Fibroblast of lung (primary cell): ENCODE results near the gene RASSF9. TPM values are rescaled to one million over a fixed set of nuclear protein-coding genes. Genes with fewer than 3 reads are reported as not detected.

ENCODE experiments used
- DNase-seq, 2 donors: peaks; one replicate each; pipeline versions ENCODE4 v3.0.0 to v3.0.0-alpha.2; 2010; ENCODE audit warnings: low read depth in 2 of 2
- H2AFZ ChIP-seq: 2 replicates; pipeline ENCODE4 v1.5.1; 2012; ENCODE audit warnings: low read length, control low read depth, inconsistent platforms
- H3K27ac ChIP-seq: 2 replicates; pipeline ENCODE4 v1.5.1; 2011; ENCODE audit warnings: low read length, control low read depth; ENCODE audit not compliant: insufficient read depth
- H3K27me3 ChIP-seq: 2 replicates; pipeline ENCODE4 v1.5.1; 2011; ENCODE audit warnings: mild to moderate bottlenecking, low read length; ENCODE audit not compliant: control insufficient read depth, insufficient read depth
- H3K36me3 ChIP-seq: 2 replicates; pipeline ENCODE4 v1.5.1; 2011; ENCODE audit warnings: low read length; ENCODE audit not compliant: control insufficient read depth, insufficient read depth
- H3K4me1 ChIP-seq: 2 replicates; pipeline ENCODE4 v1.5.1; 2011; ENCODE audit warnings: low read length; ENCODE audit not compliant: control insufficient read depth, insufficient read depth; ENCODE audit errors: extremely low read depth
- H3K4me2 ChIP-seq: 2 replicates; pipeline ENCODE4 v1.5.1; 2011; ENCODE audit warnings: low read length, control low read depth; ENCODE audit not compliant: insufficient read depth; ENCODE audit errors: extremely low read depth
- H3K4me3 ChIP-seq, 4 experiments: fragments of 200-600 bp in 1 of 4; sonication (generic) in 1 of 4; replicated peaks in 1 of 4; 2 replicates each; pipeline ENCODE4 v1.5.1; 2011 to 2016; ENCODE audit warnings: low read length in 4 of 4, low read depth in 3 of 4, mild to moderate bottlenecking in 3 of 4, control low read depth in 2 of 4, inconsistent platforms in 1 of 4, mixed read lengths in 1 of 4; ENCODE audit not compliant: insufficient read depth in 1 of 4; ENCODE audit errors: control extremely low read depth in 1 of 4
- H3K79me2 ChIP-seq: 2 replicates; pipeline ENCODE4 v1.5.1; 2012; ENCODE audit warnings: mild to moderate bottlenecking, low read length, inconsistent platforms; ENCODE audit not compliant: control insufficient read depth, insufficient read depth
- H3K9ac ChIP-seq: 2 replicates; pipeline ENCODE4 v1.5.1; 2011; ENCODE audit warnings: mild to moderate bottlenecking, low read length, control low read depth; ENCODE audit not compliant: insufficient read depth
- H3K9me3 ChIP-seq: 2 replicates; pipeline ENCODE4 v1.5.1; 2012; ENCODE audit warnings: low read depth, low read length; ENCODE audit not compliant: control insufficient read depth, insufficient read depth
- H4K20me1 ChIP-seq: 2 replicates; pipeline ENCODE4 v1.5.1; 2011; ENCODE audit warnings: low read length; ENCODE audit not compliant: control insufficient read depth, insufficient read depth; ENCODE audit errors: extremely low read depth
- EZH2 ChIP-seq: IDR thresholded peaks from 2 replicates; pipeline ENCODE4 v1.5.1; 2012; ENCODE audit warnings: low read length, control low read depth, mild to moderate bottlenecking; ENCODE audit errors: missing control alignments
- polyA plus RNA-seq, 2 donors: library from polyadenylated mRNA; depleted of rRNA in 1 of 2; stranded (reverse) in 1 of 2; unstranded in 1 of 2; fragments of >200 nt; gene quantifications; 2 replicates each; pipeline ENCODE4 v1.2.1, GENCODE V29; 2011 to 2012; ENCODE audit warnings: missing spikeins in 1 of 2
- total RNA-seq: library from RNA; depleted of rRNA; stranded (reverse); fragments of >200 nt; gene quantifications from 2 replicates; pipeline ENCODE4 v1.2.1, GENCODE V29; 2014
- TF ChIP-seq, protein P1 (sequence below), 2 donors: IDR thresholded peaks in 1 of 2; conservative IDR thresholded peaks in 1 of 2; 1 replicate in 1 of 2; 2 replicates in 1 of 2; pipeline ENCODE4 v1.5.1; 2011 to 2012; ENCODE audit warnings: low read length in 2 of 2, control low read depth in 1 of 2, inconsistent platforms in 1 of 2, low read depth in 1 of 2, mild to moderate bottlenecking in 1 of 2

The RASSF9 gene
- total and polyA plus RNA-seq, 2 donors (not counting 1 experiment from before 2014, with no cell fraction given) = 0.08 to 0.33 TPM

DNA sequence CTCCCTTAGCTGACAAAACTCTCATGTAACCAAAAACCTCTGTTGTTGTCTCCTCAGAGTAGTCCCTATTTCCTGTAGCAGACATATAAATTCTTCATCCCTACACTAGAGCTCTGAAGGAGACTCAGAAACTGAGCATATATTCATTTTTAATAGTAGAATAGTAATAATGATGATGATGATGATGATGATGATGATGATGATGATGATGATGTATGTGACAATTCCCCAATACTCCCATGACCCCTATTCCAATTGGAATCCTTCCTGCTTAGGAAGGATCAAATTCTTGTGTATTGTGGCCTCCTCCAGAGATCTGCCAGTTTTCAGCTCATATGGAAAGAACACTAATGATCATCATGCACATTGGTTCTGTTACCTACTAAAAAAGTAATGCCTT, 26.7 kb downstream of the RASSF9 start:
- Histone ChIP-seq H3K4me1 (no peaks in the 10 kb centered on the region), H4K20me1 (no peaks in the 10 kb centered on the region), H3K4me3 (no peak overlapping the region), H3K9ac (no peak overlapping the region), H3K4me2 (no peak overlapping the region), H3K9me3 (no peaks in the 10 kb centered on the region), H2AFZ (no peak overlapping the region), H3K27me3 (no peaks in the 10 kb centered on the region), H3K79me2 (no peaks in the 10 kb centered on the region), H3K27ac (no peak overlapping the region), H3K36me3 (no peaks in the 10 kb centered on the region)
- no peak for DNase-seq
- TF ChIP-seq, protein P1, sequence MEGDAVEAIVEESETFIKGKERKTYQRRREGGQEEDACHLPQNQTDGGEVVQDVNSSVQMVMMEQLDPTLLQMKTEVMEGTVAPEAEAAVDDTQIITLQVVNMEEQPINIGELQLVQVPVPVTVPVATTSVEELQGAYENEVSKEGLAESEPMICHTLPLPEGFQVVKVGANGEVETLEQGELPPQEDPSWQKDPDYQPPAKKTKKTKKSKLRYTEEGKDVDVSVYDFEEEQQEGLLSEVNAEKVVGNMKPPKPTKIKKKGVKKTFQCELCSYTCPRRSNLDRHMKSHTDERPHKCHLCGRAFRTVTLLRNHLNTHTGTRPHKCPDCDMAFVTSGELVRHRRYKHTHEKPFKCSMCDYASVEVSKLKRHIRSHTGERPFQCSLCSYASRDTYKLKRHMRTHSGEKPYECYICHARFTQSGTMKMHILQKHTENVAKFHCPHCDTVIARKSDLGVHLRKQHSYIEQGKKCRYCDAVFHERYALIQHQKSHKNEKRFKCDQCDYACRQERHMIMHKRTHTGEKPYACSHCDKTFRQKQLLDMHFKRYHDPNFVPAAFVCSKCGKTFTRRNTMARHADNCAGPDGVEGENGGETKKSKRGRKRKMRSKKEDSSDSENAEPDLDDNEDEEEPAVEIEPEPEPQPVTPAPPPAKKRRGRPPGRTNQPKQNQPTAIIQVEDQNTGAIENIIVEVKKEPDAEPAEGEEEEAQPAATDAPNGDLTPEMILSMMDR (conservative IDR thresholded peaks at IDR 0.05 in 1 of 2, IDR thresholded peaks at IDR 0.05 in 1 of 2; ENCODE audit: low read depth in 1 of 2, low read length in 2 of 2) = no peak
- TF ChIP-seq EZH2 = no peak

DNA sequence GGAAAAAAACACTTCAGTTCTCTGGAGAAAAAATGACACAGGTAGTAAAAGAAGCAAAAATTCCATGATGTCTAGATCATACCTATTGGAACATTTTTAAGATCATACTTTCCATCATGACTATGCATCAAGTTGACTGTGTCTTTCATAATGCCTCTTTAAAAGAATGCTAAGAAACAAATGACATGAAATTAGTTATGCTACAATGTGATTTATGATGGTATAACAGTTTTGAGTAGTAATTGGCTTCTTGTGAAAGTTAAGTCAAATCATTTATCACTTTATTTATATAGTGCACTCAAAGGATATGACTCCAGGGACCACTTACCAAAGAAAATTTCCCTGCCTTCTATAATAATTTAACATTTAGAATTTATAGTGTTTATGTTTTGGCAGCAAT, 28.5 kb downstream of the RASSF9 start:
- Histone ChIP-seq H3K9me3 (no peaks in the 10 kb centered on the region), H3K4me2 (no peak overlapping the region), H2AFZ (no peak overlapping the region), H3K27ac (no peak overlapping the region), H3K36me3 (no peaks in the 10 kb centered on the region), H3K9ac (no peak overlapping the region), H3K27me3 (no peaks in the 10 kb centered on the region), H3K4me3 (no peak overlapping the region), H3K4me1 (no peaks in the 10 kb centered on the region), H3K79me2 (no peaks in the 10 kb centered on the region), H4K20me1 (no peaks in the 10 kb centered on the region)
- DNase-seq = peak in 1 of 2 donors; percentile 56
- no peak for TF ChIP-seq EZH2
- TF ChIP-seq, protein P1 (conservative IDR thresholded peaks at IDR 0.05 in 1 of 2, IDR thresholded peaks at IDR 0.05 in 1 of 2; ENCODE audit: low read depth in 1 of 2, low read length in 2 of 2) = no peak

DNA sequence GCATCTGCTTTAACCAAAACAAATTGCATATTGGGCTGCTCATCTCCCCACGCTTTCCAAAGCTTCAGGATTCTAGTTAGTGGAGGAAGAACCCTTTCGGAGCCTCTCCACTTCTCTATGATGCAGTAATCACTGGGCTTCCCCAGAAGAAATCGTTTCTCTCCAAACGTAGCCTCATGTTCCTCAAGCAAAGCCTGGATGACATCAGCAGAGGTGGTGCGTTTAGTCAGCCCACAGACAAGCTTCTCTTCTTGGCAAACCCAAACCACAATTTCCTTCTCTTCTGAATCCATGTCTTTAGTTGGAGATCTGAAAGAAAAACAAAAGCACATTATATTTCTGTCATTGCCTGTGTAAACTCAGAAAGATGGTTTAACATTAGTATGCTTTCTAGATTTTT, 30.6 kb downstream of the RASSF9 start:
- TF ChIP-seq, protein P1 (conservative IDR thresholded peaks at IDR 0.05 in 1 of 2, IDR thresholded peaks at IDR 0.05 in 1 of 2; ENCODE audit: low read depth in 1 of 2, low read length in 2 of 2) = no peak
- no peak for TF ChIP-seq EZH2

More for the DNA sequence above, 30.6 kb downstream of the RASSF9 start:
- Histone ChIP-seq H3K4me3 (peak overlapping the region in 1 of 4 experiments; percentile 27), H3K9ac (no peak overlapping the region), H3K79me2 (no peaks in the 10 kb centered on the region), H3K4me2 (no peak overlapping the region), H3K27me3 (no peaks in the 10 kb centered on the region), H2AFZ (peak overlapping the region; percentile 37), H4K20me1 (no peaks in the 10 kb centered on the region), H3K4me1 (no peaks in the 10 kb centered on the region), H3K9me3 (no peaks in the 10 kb centered on the region), H3K36me3 (no peaks in the 10 kb centered on the region), H3K27ac (no peak overlapping the region)
- peak in 1 of 2 donors; percentile 93 for DNase-seq
